NT2/D1 (cell line): ENCODE data around the gene STARD9.

ENCODE experiments used
- SUZ12 ChIP-seq: IDR thresholded peaks from 2 replicates; pipeline ENCODE4 v1.6.1; 2011; ENCODE audit not compliant: insufficient read length, insufficient read depth; ENCODE audit errors: extremely low read depth
- YY1 ChIP-seq: IDR thresholded peaks from 2 replicates; pipeline ENCODE4 v1.6.1; 2011; ENCODE audit not compliant: insufficient read length, insufficient read depth
- ZNF274 ChIP-seq: IDR thresholded peaks from 2 replicates; pipeline ENCODE4 v1.6.1; 2011; ENCODE audit warnings: mild to moderate bottlenecking, low read depth, low read length

DNA sequence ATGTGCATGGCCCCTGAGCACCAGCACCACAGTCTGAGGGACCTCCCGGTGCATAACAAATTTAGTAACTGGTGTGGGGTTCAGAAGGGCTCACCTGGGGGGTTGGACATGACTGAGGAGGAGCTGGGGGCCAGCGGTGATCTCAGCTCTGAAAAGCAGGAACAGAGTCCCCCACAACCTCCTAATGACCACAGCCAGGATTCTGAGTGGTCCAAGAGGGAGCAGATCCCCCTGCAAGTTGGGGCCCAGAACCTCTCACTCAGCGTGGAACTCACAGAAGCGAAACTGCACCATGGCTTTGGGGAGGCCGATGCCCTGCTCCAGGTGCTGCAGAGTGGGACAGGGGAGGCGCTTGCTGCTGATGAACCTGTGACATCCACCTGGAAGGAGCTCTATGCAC lies 118.5 kb downstream of the STARD9 start:
- no peak for TF ChIP-seq YY1
- no peak for TF ChIP-seq ZNF274
- no peak for TF ChIP-seq SUZ12
